ENCODE results near the gene MTX3.

MTX3 gene

GRCh38 chr5:79976759-79977515, 14.1 kb downstream of the MTX3 start:
- Mint-ChIP-seq H3K4me1 (no peaks in the 10 kb centered on the region), H3K27ac (no peak overlapping the region), H3K36me3 (ENCODE audit: low read depth) (peaks cover 64% of the 10 kb centered on the region), H3K27me3 (ENCODE audit: low read depth, poor library complexity) (peaks cover 3% of the 10 kb centered on the region), H3K9me3 (no peaks in the 10 kb centered on the region), H3K4me3 (no peak overlapping the region)
- TF ChIP-seq CTCF (IDR thresholded peaks at IDR 0.05) = no peak
- DNase-seq = no peak

- H3K9me3 Mint-ChIP-seq = no peaks in the 10 kb centered on the region
- H3K4me1 Mint-ChIP-seq = no peaks in the 10 kb centered on the region
- peaks cover 54% of the 10 kb centered on the region for H3K36me3 Mint-ChIP-seq (ENCODE audit: low read depth)
- TF ChIP-seq CTCF (IDR thresholded peaks at IDR 0.05) = no peak
- no peak for DNase-seq
- peaks cover 3% of the 10 kb centered on the region for H3K27me3 Mint-ChIP-seq (ENCODE audit: low read depth, poor library complexity)
- H3K27ac Mint-ChIP-seq = no peak overlapping the region
- H3K4me3 Mint-ChIP-seq = no peak overlapping the region
These were observed 15.6 kb downstream of the MTX3 start for GRCh38 chr5:79975422-79975821.

- H3K9me3 Mint-ChIP-seq = no peaks in the 10 kb centered on the region
- no peak for DNase-seq
- no peak overlapping the region for H3K4me3 Mint-ChIP-seq
- no peak for TF ChIP-seq CTCF (IDR thresholded peaks at IDR 0.05)
- H3K36me3 Mint-ChIP-seq (ENCODE audit: low read depth) = peaks cover 50% of the 10 kb centered on the region
- no peaks in the 10 kb centered on the region for H3K4me1 Mint-ChIP-seq
- no peak overlapping the region for H3K27ac Mint-ChIP-seq
- H3K27me3 Mint-ChIP-seq (ENCODE audit: low read depth, poor library complexity) = peaks cover 3% of the 10 kb centered on the region
These were observed 16.2 kb downstream of the MTX3 start for GRCh38 chr5:79974886-79975285.

- peaks cover 44% of the 10 kb centered on the region for H3K36me3 Mint-ChIP-seq (ENCODE audit: low read depth)
- H3K4me3 Mint-ChIP-seq = no peak overlapping the region
- H3K4me1 Mint-ChIP-seq = no peaks in the 10 kb centered on the region
- no peak for TF ChIP-seq CTCF (IDR thresholded peaks at IDR 0.05)
- no peak for DNase-seq
- no peak overlapping the region for H3K27ac Mint-ChIP-seq
- H3K27me3 Mint-ChIP-seq (ENCODE audit: low read depth, poor library complexity) = peaks cover 3% of the 10 kb centered on the region
- H3K9me3 Mint-ChIP-seq = no peaks in the 10 kb centered on the region
These were observed 17.1 kb downstream of the MTX3 start for GRCh38 chr5:79973996-79974395.

- no peaks in the 10 kb centered on the region for H3K4me1 Mint-ChIP-seq
- H3K36me3 Mint-ChIP-seq (ENCODE audit: low read depth) = peaks cover 39% of the 10 kb centered on the region
- H3K9me3 Mint-ChIP-seq = no peaks in the 10 kb centered on the region
- TF ChIP-seq CTCF (IDR thresholded peaks at IDR 0.05) = no peak
- H3K27ac Mint-ChIP-seq = no peak overlapping the region
- H3K4me3 Mint-ChIP-seq = no peak overlapping the region
- peaks cover 3% of the 10 kb centered on the region for H3K27me3 Mint-ChIP-seq (ENCODE audit: low read depth, poor library complexity)
- DNase-seq = no peak
These were observed 17.6 kb downstream of the MTX3 start for GRCh38 chr5:79973511-79973910.

GRCh38 chr5:79971156-79971555, 19.9 kb downstream of the MTX3 start:
- Mint-ChIP-seq H3K27me3 (ENCODE audit: low read depth, poor library complexity) (no peaks in the 10 kb centered on the region), H3K27ac (no peak overlapping the region), H3K36me3 (ENCODE audit: low read depth) (peaks cover 16% of the 10 kb centered on the region), H3K9me3 (no peaks in the 10 kb centered on the region), H3K4me3 (no peak overlapping the region), H3K4me1 (no peaks in the 10 kb centered on the region)
- no peak for TF ChIP-seq CTCF (IDR thresholded peaks at IDR 0.05)
- DNase-seq = no peak
